ENCODE data around the gene HNRNPL.
"Not testable (repeated sequence)": the region's sequence is repeated elsewhere in the genome, so short reads cannot be mapped to it uniquely, and the experiment has no call there.

Gene HNRNPL

DNA sequence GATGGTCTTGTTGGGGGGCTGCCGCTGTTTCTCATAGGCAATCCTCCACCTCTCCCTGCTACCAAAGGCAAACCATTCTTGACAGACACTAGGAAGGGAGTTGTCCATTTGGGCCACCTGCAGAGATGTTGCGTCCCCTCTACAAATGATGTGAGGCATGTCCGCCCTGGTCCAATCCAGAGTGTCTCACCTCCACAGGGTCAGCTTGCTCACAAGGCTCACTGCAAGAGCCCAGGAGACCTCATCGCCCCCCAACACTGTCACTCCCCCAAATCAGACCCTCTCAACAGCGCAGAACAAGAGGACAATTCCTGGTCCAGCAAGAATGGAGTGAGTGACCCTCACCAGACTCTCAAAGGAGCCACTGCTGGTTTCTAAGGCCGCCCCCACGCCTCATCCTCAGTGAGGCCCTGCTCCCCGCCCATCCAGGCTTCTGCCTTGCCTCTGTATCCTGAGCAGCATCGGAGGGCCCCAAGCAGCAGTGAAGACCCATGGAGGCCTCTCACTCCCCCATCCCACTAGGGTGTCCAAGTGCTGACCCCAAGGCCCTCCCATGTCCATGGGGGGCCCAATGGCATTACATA is 6.5 kb downstream of the HNRNPL start:
- DNase-seq = no peak

DNA sequence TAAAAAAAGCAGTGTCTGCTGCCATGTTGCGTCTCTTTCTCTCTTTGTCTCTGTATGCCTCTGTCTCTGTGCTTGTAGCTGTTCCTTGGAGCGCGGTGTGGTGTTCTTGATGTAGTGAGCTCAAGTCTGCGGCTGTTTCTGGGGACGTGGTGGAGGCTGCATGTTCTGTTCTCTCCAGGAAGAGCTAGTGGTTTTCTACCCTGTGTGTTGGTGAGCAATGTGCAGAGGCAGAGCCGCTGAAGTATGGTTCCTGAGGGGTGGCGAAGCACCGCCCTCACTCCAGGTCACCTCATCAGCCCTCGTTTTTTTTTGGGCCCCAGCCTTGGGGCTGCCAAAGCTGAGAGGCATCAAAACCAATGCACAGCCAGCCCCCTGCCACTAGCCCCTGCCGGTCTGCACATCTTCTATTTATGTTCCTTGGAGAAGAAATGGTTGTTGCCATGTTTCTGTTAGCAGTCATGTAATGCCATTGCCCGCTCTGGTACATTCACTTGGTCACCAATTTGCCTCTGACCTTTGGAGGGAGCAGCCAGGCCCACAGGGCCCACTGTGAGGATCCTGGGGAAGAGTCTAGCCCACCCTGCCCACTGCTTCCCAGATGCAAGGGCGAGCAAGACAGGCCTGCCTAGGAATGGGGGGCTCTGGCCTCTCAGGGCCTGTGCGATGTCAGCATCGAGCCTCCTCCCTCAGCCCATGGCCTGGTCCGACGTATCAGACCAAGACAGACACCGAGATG is 7.2 kb downstream of the HNRNPL start:
- DNase-seq = peak; percentile 76

DNA sequence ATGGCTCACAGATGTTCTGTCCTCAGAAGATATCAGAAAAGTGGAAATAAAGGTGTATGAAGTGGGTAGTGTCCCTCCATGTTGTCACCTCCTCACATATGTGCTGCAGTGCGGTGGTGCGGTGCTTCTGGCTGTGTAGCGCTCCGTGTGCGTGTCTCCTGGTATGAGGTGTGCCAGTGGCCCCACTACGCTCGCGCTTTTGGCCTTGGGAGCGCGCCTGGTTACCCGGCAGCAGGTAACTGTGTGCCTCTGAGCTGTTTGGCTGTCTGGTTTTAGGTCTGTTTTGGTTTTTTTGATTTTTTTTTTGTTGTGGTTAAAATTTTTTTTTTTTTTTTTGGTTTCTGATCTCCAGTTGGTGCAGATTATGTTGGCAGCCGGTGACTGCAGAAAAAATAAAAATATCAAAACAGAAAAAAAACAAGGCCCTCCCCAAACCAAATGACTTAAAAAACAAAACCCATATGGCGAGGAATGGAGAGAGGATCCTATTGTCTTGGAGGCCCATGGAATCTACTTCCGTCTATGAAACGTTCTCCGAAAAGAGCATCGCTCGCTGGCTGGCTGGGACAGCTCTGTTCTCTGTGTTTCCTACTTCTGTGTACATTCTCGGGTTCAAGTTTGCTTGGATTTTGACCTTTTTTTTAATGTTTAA is 7.9 kb downstream of the HNRNPL start:
- no peak for DNase-seq

DNA sequence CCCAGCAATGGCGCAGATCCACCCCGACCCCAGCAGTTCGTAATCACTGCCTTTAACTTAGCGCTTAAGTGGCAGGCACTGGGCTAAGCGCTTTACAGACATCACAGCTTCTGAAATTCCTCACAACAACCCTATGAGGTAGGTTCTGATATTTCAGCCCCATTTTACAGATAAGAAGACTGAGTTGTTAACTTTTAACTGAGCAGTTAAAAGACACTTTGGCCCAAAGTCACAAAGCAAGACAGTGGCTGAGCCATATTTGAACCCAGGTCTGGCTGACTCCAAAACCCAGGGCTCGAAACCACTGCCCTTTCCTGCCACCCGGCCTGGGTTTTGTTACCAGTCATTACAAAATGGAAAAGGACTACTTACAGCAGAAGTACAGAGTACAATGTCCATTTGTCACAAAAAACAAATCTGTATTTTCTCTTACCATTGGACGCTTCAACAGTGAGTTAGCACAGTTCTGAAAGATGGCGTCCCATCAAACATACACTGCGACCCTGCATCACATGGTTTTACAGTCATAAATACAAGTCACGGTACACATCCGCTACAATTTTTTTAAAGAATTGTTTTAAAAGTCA is 8.5 kb downstream of the HNRNPL start:
- no peak for DNase-seq

DNA sequence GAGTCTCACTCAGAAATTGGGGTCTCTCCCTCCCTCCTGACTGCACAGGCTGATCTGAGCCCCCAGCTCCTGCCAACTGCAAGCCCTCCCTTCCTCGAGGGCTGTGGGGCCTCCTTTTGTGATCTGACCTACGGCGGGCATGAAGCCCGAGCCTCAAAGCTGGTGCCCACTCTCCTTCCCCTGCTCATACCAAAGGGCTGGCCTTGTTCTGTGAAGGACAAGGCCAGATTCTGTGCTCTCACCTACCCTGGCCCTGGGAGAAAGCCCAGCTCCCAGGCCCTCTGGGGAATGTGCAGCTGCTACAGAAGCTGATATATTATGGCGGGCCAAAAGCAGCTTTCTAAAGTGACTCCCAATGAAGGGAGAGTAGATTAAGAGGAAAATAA is 9.2 kb downstream of the HNRNPL start:
- DNase-seq = no peak

DNA sequence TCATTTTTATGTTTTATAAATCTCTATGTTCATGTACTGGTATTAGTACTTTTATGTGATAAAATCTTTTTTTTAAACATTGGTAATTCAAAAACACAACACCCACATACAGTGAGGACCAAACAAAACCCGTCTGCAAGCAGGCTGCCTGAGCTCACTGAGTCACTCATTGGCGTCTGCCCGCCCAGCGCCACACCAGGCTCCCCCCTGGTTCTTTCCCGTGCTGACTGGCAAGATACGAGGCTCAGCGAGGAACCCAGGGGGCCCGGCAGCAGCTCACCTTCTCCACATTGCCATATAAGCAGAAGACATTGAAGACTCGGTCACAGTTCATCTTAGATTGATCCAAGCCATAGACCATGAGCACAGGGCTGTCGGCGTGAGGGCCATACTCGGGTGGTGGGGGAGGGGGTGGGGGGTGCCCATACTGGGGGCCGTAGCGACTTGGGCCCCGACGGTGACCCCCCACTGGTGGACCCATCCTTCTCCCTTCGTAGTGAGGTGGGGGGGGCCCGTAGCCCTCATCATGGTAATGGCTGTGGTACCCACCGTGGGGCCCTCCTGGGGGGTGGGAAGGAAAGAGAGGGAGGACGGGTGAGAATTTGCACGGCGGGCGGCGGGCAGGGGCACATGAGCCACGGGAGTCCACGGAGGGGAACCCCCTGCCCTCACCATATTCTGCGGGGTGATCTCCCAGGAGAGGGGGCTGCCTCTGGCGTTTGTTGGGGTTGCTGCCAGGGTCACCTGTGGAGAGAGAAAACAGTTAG is 9.8 kb downstream of the HNRNPL start:
- DNase-seq = no peak

DNA sequence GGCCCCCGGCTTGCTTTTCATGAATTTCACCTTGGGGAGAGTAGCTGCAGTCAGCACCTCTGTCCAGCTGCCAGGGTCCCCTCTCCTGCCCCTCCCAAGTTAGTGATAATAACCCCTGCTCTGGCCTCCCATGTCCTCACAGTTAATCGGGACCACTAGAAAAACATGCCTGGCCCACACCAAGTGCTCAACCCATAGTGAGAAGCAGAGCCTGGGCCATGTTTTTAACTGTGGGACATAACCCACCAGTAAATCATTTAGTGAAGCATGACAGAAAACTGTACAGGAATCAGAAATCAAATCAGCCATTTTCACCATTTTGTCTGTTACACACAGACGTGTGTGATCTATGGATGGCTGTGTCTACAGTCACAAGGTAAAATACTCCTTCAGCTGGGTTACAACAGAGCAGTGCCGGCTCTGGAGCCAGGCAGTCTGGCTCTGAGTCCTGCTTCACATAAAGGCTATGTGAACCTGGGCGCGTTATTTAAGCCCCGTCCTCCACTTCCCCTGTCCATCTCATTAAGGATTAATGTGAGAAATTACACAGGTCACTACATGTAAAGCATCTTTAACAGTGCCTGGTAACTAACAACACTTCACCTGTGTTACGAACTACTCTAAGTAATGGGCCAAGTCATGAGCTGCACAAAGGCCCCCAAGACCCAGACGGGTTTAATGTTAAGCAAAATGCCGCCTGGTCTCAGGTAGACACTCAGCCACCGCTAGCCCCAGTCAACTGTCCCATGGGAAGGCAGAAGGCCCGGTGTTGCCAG is 10.6 kb downstream of the HNRNPL start:
- DNase-seq = no peak

DNA sequence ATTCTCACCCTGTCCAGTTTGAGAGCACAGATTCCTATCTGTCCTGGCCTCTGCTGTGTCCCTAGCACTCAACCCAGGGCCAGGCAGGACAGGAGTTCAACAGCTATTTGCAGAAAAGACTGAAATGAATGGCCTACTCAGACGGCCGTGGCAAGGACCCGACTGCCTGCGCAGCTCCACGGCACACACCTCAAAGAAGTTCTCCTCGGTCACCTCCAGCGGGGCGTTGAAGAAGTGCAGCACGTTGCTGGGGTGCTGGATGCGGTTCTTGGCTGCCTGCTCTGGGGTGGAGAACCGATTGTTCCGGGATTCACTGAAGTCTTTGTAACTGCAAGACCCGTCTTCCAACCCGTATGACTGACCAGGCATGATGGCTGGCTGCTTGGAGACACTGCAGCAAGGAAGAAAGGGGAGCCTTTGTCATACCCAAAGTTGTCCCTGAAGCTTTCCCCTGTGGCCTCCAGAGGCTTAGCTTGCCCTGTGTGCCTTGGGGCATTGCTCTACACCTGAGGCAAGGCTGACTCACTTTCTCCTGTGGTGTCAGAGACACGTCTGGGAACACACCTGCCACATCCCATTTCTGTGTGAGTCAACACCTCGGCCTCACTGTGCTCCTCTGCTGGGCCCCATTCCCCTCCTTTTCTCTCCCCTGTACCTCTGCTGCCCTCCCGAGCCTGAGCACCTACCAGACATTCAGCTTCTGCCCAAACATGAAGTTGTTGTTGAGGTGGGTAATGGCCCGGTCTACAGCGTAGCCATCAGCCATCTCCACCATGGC is 11.4 kb downstream of the HNRNPL start:
- peak; percentile 33 for DNase-seq

DNA sequence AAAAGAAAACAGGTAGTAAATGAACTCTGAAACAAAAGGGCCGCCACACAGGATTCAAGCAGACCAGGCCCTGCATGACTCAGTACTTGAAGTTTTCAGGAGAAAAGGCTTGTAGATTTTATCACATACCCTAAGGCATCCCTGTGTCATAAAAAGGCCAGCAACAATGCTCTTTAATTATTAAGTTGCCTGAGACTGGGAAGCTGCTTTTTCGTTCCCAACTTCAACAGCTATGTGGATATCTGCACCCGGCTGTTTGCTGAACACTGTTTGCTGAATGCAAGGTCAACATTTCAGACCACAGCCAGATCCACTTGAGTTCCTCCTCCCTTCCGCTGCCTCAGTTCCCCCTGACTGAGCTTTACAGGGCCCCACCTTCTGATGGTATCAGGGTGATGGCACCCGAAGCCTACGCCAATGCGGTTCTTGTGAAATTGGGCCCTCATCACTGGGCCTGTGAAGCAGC is 12.1 kb downstream of the HNRNPL start:
- no peak for DNase-seq

DNA sequence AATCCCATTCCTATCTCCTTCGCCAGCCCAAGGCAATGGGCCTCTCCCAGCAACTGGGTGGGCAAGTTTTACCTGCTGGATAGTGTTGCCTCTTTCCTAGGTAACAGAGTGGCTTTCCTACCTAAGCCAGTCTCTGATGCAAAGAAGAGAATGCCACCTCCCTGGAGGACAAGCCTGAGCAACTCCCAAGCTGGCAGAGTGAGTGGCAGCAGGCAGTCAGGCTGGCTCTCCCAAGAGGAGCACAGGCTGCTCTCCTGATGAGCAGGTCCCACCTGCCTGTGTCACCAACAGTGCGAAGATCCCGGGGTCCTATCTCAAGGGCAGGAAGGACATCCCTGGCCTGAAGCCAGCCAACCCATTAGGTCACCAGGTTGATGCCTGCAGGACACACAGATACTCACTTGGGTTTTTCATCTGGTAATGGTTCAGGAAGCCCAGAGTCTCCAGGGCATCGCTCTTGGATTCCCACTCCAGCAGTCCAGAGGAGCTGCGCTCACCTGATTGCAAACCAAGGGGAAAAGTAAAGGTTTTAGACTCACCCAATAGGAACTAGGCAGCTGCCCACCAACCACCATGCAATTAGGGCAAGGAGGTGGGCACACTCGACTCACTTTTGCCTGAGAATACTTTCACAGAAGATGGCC is 12.7 kb downstream of the HNRNPL start:
- no peak for DNase-seq

DNA sequence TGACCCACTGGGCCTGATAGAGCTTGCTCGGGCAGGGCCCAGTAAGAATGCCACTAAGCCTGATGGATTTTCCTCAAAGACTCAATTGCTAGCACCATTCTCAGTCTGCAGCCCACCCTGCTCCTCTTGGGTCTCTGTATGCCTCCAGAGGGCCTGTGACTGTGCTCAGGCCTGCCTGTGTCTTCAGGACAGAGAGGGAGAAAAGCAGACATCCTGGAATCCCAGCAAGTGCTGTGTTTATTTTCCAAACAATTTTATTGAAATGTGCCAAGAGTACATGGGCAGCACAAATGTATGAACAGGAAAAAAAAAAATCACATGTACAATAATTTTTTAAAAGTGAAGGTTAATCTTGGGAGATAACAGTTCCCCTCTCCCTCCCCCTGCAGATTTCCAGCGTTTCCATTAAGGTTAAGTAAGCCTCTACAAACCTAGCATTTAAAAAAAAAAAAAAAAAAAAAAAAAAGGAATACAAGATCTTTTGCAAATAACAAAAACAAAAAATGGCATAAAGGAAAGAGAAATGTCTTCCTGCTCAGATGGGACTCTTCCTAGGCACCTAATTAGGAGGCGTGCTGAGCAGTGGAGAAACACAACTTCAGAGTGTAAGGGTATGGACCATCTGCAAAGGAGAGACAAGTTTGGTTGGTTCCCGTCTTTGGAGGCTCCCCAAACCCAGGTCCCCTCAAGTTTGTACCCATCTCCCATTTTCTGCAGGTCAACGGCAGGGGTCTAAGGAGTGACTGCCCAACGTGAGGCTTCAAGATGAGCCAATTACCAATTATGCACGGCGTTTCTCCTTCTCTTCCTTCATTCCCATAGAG is 13.4 kb downstream of the HNRNPL start:
- DNase-seq = no peak

DNA sequence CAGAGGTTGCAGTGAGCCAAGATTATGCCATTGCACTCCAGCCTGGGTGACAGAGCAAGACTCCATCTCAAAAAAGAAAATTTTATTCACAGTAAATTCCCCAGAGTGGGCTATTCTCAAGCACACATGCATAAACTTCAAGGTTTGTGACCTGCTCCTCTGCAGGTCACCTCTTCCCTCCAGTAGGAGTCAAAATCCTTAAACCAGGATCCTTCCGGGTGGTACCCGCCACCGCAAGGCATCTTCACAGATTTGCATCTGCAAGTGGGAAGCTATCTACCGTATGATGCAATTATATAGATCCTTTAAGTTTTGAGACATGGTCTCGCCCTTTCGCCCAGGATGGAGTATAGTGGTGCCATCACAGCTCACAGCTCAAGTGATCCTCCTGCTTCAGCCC is 15.2 kb downstream of the HNRNPL start:
- no peak for DNase-seq

DNA sequence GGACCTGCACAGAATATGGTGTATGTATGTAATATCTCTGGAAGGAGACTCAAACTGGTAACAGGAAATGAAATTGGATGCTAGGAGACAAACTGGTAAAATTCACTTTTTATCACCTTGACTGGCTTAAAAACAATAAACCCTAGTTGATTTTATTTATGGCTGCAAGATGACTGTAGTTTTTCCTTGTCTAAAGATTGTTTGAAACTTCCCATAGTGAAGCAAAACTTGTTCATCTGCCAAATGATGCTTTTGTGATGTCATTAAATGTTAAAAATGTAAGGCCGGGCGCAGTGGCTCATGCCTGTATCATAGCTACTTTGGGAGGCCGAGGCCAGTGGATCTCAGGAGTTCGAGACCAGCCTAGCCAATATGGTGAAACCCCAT is 15.7 kb downstream of the HNRNPL start:
- DNase-seq = no peak

DNA sequence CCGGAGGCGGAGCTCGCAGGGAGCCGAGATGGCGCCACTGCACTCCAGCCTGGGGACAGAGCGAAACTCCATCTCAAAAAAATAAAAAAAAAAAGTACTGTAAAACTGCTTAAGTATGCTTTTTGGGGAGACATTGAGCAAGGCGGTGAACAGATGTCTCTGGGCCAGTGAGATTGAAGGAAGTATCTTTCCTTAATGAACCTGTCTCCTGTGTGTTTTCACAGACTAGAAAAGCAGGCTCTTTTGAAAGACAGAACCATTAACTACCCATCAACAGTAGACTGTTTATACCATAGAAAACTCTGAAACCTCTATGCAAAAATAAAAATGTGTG is 16.7 kb downstream of the HNRNPL start:
- DNase-seq = no peak

DNA sequence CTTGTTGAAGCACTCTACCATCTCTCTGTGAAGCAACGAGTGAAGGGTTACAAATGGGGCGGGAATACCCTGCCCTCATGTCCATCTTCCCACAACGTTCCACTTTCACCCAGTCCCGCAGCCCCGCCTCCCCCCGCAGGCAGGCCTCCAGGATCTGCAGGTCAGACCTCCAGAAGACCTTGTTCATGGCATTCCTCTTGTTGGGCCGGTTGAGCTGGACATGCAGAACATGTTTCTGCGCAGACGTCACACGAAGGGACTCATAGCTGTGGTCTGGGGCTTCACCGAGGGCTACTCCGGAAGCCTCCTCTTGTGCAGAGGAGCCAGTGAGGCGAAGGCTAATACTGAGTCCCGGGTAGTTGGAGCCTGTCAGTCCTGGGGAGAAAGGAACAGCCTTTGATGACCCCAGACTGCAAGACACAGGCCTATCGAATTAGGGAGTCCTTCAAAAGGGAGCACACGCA is 18.6 kb downstream of the HNRNPL start:
- DNase-seq = peak; percentile 35

DNA sequence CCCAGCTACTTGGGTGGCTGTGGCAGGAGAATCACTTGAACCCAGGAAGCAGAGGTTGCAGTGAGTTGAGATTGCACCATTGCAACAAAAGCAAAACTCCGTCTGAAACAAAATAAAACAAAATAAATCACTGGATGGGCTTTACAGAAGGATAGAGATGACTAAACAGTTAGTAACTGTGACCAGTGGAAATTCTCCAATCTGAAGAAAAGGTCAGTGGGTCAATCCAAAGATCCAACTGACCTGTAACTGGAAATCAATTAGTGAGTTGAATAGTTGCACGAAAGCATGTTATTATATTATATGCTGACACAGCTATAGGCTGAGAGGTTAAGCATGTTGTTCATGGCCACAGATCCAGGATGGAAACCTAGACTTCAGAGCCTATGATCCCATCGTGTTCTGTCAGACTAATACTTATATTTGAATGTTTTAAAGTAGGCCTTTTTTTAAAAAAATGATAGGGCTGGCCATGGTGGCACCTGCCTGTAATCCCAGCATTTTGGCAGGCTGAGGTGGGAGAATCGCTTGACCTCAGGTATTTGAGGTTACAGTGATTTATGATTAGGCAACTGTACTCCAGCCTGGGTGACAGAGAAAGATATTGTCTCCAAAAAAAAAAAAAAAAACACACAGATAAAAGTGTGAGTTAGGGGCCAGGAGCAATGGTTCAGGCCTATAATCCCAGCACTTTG is 19.6 kb downstream of the HNRNPL start:
- DNase-seq = no peak

DNA sequence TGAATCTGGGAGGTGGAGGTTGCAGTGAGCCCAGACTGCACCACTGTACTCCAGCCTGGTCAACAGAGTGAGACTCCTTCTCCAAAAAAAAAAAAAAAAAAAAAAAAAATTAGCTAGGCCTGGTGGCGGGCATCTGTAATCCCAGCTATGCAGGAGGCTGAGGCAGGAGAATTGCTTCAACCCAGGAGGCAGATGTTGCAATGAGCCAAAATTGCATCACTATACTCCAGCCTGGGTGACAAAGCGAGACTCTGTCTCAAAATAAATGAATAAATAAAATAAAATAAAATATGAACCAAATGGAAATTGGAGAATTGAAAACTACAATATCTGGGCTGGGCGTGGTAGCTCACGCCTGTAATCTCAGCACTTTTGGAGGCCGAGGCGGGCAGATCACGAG is 20.6 kb downstream of the HNRNPL start:
- DNase-seq = not testable (repeated sequence)

DNA sequence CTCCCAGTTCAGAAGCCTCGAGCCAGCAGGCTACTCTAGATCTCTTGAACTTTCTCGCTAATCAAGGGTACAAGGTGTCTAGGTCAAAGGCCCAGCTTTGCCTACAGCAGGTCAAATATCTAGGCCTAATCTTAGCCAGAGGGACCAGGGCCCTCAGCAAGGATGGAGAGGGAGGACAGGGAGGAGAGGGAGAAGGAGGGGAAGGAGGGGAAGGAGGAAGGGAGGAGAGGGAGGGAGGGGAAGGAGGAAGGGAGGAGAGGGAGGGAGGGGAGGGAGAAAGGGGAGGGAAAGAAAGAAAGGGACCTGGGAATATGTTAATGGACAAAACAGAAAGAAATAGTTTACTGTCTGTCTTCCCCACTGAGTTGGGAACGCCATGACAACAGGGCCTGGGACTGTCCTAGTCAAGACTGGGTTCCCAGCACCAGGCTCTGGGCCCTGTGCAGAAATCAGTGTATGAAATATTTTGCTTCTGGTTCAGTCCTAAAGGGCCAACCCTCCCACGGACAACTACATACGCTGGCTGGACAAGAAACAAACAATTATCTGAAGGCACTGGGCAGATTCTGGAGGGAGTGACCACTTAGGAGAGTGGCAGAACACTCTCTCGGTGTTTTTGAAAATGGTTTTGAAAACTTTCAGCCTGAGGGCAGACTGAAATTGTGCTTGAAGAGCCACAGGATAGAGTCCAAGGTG is 22.8 kb downstream of the HNRNPL start:
- no peak for DNase-seq

DNA sequence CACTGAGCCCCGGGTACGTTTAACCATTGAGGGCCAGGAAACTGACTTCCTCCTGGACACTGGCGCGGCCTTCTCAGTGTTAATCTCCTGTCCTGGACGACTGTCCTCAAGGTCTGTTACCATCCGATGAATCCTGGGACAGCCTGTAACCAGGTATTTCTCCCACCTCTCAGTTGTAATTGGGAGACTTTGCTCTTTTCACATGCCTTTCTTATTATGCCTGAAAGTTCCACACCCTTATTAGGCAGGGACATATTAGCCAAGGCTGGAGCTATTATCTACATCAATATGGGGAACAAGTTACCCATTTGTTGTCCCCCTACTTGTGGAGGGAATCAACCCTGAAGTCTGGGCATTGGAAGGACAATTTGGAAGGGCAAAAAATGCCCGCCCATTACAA is 23.9 kb downstream of the HNRNPL start:
- not testable (repeated sequence) for DNase-seq
